Renal cortex interstitium (tissue), 15 donors: ENCODE measurements around the gene PEX14. TPM values are rescaled to one million over a fixed set of nuclear protein-coding genes. Genes with fewer than 3 reads are reported as not detected.
A peak's percentile ranks its signal among the peaks of the same experiment; 100 is the strongest.
"Not testable (repeated sequence)": the region's sequence is repeated elsewhere in the genome, so short reads cannot be mapped to it uniquely, and the experiment has no call there.

Experiments
- DNase-seq, 11 donors: peaks; one replicate each; pipeline ENCODE4 v3.0.0-alpha.2; 2013; ENCODE audit warnings: low read depth in 9 of 11, low spot score in 4 of 11; ENCODE audit errors: extremely low read depth in 1 of 11
- long read RNA-seq, 16 experiments: transcript quantifications; one replicate each; lab custom pipeline, GENCODE V29; 2026
- polyA plus RNA-seq, 3 donors: library from polyadenylated mRNA; unstranded; fragments of 120-200 nt; gene quantifications; one replicate each; pipeline ENCODE4 v1.2.1, GENCODE V29; 2013; ENCODE audit not compliant: insufficient read length in 3 of 3

The PEX14 gene
- polyA plus RNA-seq = 10 to 100 TPM; 20.5 to 25.2 (median 24.7) TPM
- long read RNA-seq, donor 1, partial matches to known transcripts = 0 of 3 reads
- long read RNA-seq, donor 1, other reads (novel, unspliced or antisense) = 0 of 3 reads
- long read RNA-seq, donor 2, transcript PEX14-201 (9 exons, 1,985 nt) = major isoform, 5 of 6 reads
- long read RNA-seq, donor 2, partial matches to known transcripts = 0 of 6 reads
- long read RNA-seq, donor 2, other reads (novel, unspliced or antisense) = 0 of 6 reads
- long read RNA-seq, donor 3, transcript PEX14-201 (9 exons, 1,985 nt) = major isoform, 6 of 6 reads
- long read RNA-seq, donor 3, partial matches to known transcripts = 0 of 6 reads
- long read RNA-seq, donor 3, other reads (novel, unspliced or antisense) = 0 of 6 reads
- long read RNA-seq, donor 4, partial matches to known transcripts = 0 of 5 reads
- long read RNA-seq, donor 4, other reads (novel, unspliced or antisense) = 0 of 5 reads
- long read RNA-seq, donor 5 = 0 reads
- long read RNA-seq, donor 6, partial matches to known transcripts = 0 of 5 reads
- long read RNA-seq, donor 6, other reads (novel, unspliced or antisense) = 0 of 5 reads
- long read RNA-seq, donor 7, transcript PEX14-201 (9 exons, 1,985 nt) = major isoform, 9 of 10 reads
- long read RNA-seq, donor 7, partial matches to known transcripts = 0 of 10 reads
- long read RNA-seq, donor 7, other reads (novel, unspliced or antisense) = 0 of 10 reads
- long read RNA-seq, donor 8, transcript PEX14-201 (9 exons, 1,985 nt) = major isoform, 6 of 15 reads
- long read RNA-seq, donor 8, partial matches to known transcripts = 6 of 15 reads
- long read RNA-seq, donor 8, other reads (novel, unspliced or antisense) = 0 of 15 reads
- long read RNA-seq, donor 9, transcript PEX14-201 (9 exons, 1,985 nt) = major isoform, 5 of 5 reads
- long read RNA-seq, donor 9, partial matches to known transcripts = 0 of 5 reads
- long read RNA-seq, donor 9, other reads (novel, unspliced or antisense) = 0 of 5 reads
- long read RNA-seq, donor 10, transcript PEX14-201 (9 exons, 1,985 nt) = major isoform, 6 of 6 reads
- long read RNA-seq, donor 10, partial matches to known transcripts = 0 of 6 reads
- long read RNA-seq, donor 10, other reads (novel, unspliced or antisense) = 0 of 6 reads
- long read RNA-seq, donor 11, partial matches to known transcripts = 0 of 3 reads
- long read RNA-seq, donor 11, other reads (novel, unspliced or antisense) = 0 of 3 reads
- long read RNA-seq, donor 12, partial matches to known transcripts = 0 of 5 reads
- long read RNA-seq, donor 12, other reads (novel, unspliced or antisense) = 0 of 5 reads
- long read RNA-seq, donor 13, partial matches to known transcripts = 0 of 3 reads
- long read RNA-seq, donor 13, other reads (novel, unspliced or antisense) = 0 of 3 reads
- long read RNA-seq, donor 14, transcript PEX14-201 (9 exons, 1,985 nt) = major isoform, 5 of 5 reads
- long read RNA-seq, donor 14, partial matches to known transcripts = 0 of 5 reads
- long read RNA-seq, donor 14, other reads (novel, unspliced or antisense) = 0 of 5 reads
- long read RNA-seq, donor 15, partial matches to known transcripts = 0 of 4 reads
- long read RNA-seq, donor 15, other reads (novel, unspliced or antisense) = 0 of 4 reads
- long read RNA-seq, donor 16, transcript PEX14-201 (9 exons, 1,985 nt) = major isoform, 12 of 13 reads
- long read RNA-seq, donor 16, partial matches to known transcripts = 0 of 13 reads
- long read RNA-seq, donor 16, other reads (novel, unspliced or antisense) = 0 of 13 reads

- DNase-seq = peak; percentile 65 to 90 (median 80)
These were observed at the start of gene PEX14 for GRCh38 chr1:10474613-10475507. Gene PEX14, plus strand, starts transcription at chr1:10474950. Its CDS starts 17 bp downstream, at chr1:10474967.

- DNase-seq = not testable (repeated sequence)
These were observed 48.8 kb upstream of the PEX14 start for GRCh38 chr1:10425826-10426534.

- not testable (repeated sequence) for DNase-seq
These were observed 48.3 kb upstream of the PEX14 start for GRCh38 chr1:10426535-10426848.

GRCh38 chr1:10428984-10429383, 45.8 kb upstream of the PEX14 start:
- no peak for DNase-seq

GRCh38 chr1:10429868-10430215, 44.9 kb upstream of the PEX14 start:
- DNase-seq = no peak

GRCh38 chr1:10430216-10431069, 44.3 kb upstream of the PEX14 start, which contains the start of gene CENPS:
Gene CENPS, plus strand, starts transcription at chr1:10430433. Its CDS starts 85 bp downstream, at chr1:10430518.
- DNase-seq = peak; percentile 74 to 94 (median 86)

- no peak for DNase-seq
These were observed 43.5 kb upstream of the PEX14 start for GRCh38 chr1:10431070-10431730.

GRCh38 chr1:10432910-10433700, 41.6 kb upstream of the PEX14 start:
- peak in 1 of 11 donors; percentile 29 for DNase-seq

GRCh38 chr1:10433790-10434189, 41.0 kb upstream of the PEX14 start:
- no peak for DNase-seq

GRCh38 chr1:10434590-10434989, 40.2 kb upstream of the PEX14 start:
- DNase-seq = no peak

GRCh38 chr1:10437052-10437451, 37.7 kb upstream of the PEX14 start:
- DNase-seq = no peak

GRCh38 chr1:10438677-10439163, 36.0 kb upstream of the PEX14 start:
- DNase-seq = no peak

- no peak for DNase-seq
These were observed 34.4 kb upstream of the PEX14 start for GRCh38 chr1:10440305-10440704.

- no peak for DNase-seq
These were observed 34.0 kb upstream of the PEX14 start for GRCh38 chr1:10440794-10441193.
